ENCODE results near the gene POLR2J3. TPM values are rescaled to one million over a fixed set of nuclear protein-coding genes. Genes with fewer than 3 reads are reported as not detected.
"Not testable (repeated sequence)": the region's sequence is repeated elsewhere in the genome, so short reads cannot be mapped to it uniquely, and the experiment has no call there.

POLR2J3 gene
- total and polyA plus RNA-seq, 12 donors = 2.0 to 221 (median 21.3) TPM

DNA sequence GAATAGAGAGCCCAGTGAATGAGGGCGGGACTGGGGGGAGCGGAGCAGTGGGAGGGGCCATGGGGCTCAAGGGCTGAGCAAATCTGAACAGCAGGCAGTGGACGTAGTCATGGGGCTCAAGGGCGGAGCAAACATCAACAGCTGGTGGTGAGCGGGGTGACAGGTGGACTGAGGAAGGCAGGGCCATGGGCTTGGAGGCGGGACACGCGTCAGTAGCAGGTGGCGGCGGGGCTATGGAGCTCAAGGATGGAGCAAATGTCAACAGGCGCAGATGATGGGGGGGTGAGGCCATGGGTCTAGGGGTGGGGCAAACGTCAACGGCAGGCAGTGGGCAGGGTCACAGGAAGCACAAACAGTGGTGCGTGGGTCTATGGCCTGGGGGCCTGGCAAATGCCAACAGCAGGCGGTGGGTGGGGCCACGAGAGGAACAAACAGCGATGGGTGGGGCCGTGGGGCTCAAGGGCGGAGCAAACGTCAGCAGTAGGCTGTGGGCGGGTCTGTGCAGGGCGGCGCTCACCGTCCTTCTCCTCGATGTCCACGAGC lies 20.2 kb upstream of the POLR2J3 start:
- intact Hi-C loops (cut with DNase I); H3K27me3 ChIP-seq; H3K36me3 ChIP-seq (replicated peaks in 1 of 2); H3K4me3 ChIP-seq; H3K27ac ChIP-seq; H3K4me1 ChIP-seq (replicated peaks in 1 of 2); H3K9me3 ChIP-seq (replicated peaks in 1 of 3): not testable (repeated sequence)
- DNase-seq = peak; percentile 85 to 96 (median 89)
- 14 to 38% (median 21%) methylated on average over 6 to 8 of the region's 26 CpGs for WGBS, 4 donors

DNA sequence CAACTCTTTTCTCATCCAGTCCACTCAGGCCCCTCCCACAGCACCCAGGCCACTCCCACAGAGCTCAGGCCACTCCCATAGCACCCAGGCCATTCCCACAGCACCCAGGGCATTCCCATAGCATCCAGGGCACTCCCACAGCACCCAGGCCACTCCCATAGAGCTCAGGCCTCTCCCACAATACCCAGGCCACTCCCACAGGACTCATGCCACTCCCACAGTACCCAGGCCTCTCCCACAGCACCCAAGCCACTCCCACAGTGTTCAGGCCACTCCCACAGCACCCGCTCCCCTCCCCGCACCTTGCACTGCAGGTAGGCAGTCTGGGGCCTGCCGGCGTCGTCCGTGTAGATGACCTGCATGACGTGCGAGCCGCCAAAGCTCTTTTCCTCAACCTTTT lies 17.5 kb upstream of the POLR2J3 start:
- H3K4me1 ChIP-seq (replicated peaks in 1 of 2); intact Hi-C loops (cut with DNase I); H3K27me3 ChIP-seq; DNase-seq; H3K4me3 ChIP-seq; H3K9me3 ChIP-seq (replicated peaks in 1 of 3); H3K27ac ChIP-seq; H3K36me3 ChIP-seq (replicated peaks in 1 of 2): not testable (repeated sequence)
- WGBS, 4 donors = no CpG with 5 or more reads among the region's 9 CpGs

DNA sequence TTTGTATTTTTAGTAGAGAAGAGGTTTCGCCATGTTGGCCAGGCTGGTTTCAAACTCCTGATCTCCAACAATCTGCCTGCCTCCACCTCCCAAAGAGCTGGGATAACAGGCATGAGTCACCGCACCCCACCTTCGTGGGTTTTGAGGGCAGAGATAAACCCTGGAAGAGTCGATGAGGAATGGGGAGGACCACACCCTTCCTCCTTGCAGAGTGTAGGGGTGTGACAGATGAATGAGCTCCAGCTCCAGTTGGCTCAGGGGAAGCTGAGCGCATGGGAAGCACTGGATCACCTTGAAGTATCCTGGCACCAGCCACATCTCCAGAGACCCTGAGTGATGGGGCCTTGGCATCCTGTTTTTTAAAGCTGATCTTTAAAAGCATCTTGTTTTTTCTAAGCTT lies 11.1 kb upstream of the POLR2J3 start:
- H3K36me3 ChIP-seq (replicated peaks in 1 of 2); H3K27ac ChIP-seq; H3K9me3 ChIP-seq (replicated peaks in 1 of 3); H3K4me1 ChIP-seq (replicated peaks in 1 of 2); H3K4me3 ChIP-seq; H3K27me3 ChIP-seq; intact Hi-C loops (cut with DNase I); DNase-seq: not testable (repeated sequence)
- WGBS, 4 donors = no CpG with 5 or more reads among the region's 5 CpGs

DNA sequence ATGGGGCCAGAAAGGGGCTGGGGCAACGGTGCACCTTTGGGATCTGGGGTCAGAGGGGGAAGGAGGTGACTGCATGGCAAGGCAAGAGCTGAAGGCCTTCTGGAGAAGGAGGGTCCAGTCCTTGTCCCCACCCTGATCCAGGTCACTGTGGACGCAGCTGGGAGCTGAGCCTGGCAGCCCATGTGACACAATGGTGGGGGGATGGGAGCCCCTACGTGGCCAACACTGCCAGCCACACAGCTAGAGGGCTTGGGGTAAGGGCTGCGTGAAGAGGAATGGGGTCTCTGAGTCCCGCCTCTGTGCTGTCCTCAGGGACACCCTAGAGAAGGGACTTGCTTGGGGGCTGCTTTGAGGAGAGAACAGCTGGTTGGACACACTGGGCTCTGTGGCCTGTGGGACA lies 9.3 kb upstream of the POLR2J3 start:
- intact Hi-C loops (cut with DNase I); H3K4me3 ChIP-seq; H3K9me3 ChIP-seq (replicated peaks in 1 of 3); H3K27me3 ChIP-seq; H3K36me3 ChIP-seq (replicated peaks in 1 of 2); H3K27ac ChIP-seq; H3K4me1 ChIP-seq (replicated peaks in 1 of 2); DNase-seq: not testable (repeated sequence)
- no CpG with 5 or more reads among the region's 5 CpGs for WGBS, 4 donors

DNA sequence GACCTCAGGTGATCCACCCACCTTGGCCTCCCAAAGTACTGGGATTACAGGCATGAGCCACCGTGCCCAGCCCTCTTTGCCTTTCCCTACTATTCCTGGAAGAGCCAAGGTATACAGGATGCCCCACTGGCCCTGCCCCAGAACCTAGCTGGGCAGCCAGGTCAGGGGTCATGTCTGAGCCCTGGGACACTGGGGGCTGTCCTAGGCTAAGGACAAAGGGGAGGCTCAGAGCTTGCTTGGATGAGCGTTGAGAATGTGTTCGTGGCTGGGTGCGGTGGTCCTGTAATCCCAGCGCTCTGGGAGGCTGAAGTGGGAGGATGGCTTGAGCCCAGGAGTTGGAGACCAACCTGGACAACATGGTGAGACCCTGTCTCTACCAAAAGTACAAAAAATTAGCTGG lies 6.1 kb upstream of the POLR2J3 start:
- H3K36me3 ChIP-seq (replicated peaks in 1 of 2); H3K4me1 ChIP-seq (replicated peaks in 1 of 2); H3K27ac ChIP-seq; intact Hi-C loops (cut with DNase I); H3K9me3 ChIP-seq (replicated peaks in 1 of 3); H3K4me3 ChIP-seq; H3K27me3 ChIP-seq: not testable (repeated sequence)
- peak in 1 of 7 donors; percentile 13 for DNase-seq
- WGBS, 4 donors = 71 to 89% (median 81%) methylated on average over 1 to 5 of the region's 5 CpGs

DNA sequence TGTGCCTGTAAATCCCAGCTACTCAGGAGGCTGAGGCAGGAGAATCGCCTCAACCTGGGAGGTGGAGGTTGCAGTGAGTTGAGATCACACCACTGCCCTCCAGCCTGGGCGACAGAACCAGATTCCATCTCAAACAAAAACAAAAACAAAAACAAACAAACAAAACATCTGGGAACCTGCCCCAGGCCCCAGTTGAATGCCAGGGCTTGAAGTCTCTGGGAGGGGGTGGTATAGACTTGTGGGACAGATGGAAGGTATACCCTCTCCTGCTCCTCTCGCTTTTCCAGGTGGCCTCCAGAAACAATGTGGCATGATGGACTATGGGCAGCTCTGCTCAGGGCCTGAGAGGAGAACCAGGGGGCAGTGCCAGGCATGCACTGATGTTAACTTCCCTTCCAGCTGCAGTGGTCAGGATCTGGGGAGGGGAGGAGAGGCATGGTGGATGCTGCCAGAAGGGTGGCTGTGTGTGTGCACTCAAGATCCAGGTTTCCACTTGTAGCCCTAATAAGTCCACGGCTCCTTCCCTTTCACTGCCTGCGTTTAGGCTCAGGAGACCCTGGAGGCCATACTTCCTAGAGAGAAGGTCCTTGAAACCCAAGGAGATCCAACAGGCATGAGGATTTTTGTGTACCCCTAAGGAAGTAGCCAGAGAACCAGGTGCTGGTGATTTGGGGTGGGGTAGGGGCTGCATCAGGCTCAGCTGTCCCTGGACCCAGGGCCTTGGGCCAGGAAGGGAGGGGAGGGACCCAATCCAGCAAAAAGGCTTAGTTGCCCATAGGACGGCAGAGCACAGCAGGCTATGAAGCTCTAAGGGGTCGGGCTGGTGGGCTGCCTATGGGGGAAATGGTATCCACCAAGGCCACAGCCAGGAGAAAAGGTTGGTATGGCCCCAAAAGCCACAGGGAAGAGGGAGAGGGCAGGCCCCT lies 5.2 kb upstream of the POLR2J3 start:
- 79 to 92% (median 83%) methylated on average over 2 to 6 of the region's 7 CpGs for WGBS, 4 donors
- H3K27me3 ChIP-seq; H3K9me3 ChIP-seq (replicated peaks in 1 of 3); H3K4me1 ChIP-seq (replicated peaks in 1 of 2); intact Hi-C loops (cut with DNase I); H3K36me3 ChIP-seq (replicated peaks in 1 of 2); H3K4me3 ChIP-seq; H3K27ac ChIP-seq: not testable (repeated sequence)
- peak in 1 of 7 donors; percentile 34 for DNase-seq

DNA sequence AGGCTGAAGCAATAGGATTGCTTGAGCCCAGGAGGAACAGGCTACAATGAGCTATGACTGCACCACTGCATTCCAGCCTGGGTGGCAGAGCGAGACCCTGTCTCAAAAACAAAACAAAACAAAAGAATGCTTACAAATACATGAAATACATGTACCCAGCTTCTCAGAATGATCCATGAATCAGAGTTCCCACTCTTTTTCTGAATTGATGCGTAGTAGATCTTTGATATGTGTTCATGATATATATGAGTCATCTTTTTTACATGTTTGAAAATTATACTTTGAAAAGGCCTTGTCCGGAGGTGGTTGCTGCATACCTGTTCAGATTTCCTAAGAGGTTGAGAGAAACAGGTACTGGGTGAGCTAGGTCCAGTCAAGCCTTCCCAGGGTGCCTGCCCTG lies 4.0 kb upstream of the POLR2J3 start:
- DNase-seq; H3K27ac ChIP-seq; H3K9me3 ChIP-seq (replicated peaks in 1 of 3); H3K4me1 ChIP-seq (replicated peaks in 1 of 2); H3K27me3 ChIP-seq; H3K4me3 ChIP-seq; H3K36me3 ChIP-seq (replicated peaks in 1 of 2); intact Hi-C loops (cut with DNase I): not testable (repeated sequence)
- no CpG with 5 or more reads among the region's 3 CpGs for WGBS, 4 donors

DNA sequence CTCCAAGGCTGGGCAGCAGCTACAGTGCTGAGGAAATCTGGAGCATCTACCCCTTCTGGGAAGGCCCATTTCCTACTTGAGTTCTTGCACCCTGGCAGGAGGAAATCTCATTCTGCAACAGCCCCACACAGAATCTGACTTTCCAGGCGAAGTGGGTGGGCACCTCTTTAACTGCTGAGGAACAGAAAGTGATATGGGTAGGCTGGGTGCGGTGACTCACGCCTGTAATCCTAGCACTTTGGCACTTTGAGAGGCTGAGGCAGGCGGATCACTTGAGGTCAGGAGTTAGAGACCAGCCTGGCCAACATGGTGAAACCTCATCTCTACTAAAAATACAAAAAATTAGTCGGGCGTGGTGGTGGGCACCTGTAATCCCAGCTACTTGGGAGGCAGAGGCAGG lies 2.2 kb upstream of the POLR2J3 start:
- no CpG with 5 or more reads among the region's 6 CpGs for WGBS, 4 donors
- H3K9me3 ChIP-seq (replicated peaks in 1 of 3); H3K4me3 ChIP-seq; DNase-seq; H3K27ac ChIP-seq; H3K27me3 ChIP-seq; H3K36me3 ChIP-seq (replicated peaks in 1 of 2); intact Hi-C loops (cut with DNase I); H3K4me1 ChIP-seq (replicated peaks in 1 of 2): not testable (repeated sequence)

DNA sequence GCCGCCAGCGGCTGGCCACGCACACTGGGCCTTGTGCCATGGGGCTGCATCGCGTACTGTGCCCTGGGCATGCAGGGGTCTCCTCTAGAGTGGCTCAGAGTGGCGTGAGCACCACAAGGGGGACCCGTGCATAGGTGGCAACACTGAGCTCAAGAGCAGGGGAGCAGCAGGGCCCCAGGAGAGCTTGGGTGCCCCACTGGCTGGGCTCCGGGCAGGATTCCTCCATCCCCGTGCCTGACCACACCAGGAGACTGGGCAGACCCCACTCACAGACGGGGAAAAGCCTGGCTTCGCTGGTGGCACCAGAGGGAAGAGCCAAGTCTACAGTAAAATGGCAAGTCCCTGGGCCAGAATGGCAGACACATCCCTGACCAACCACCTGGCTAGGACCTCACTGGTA lies 3.8 kb downstream of the POLR2J3 start:
- DNase-seq; H3K4me1 ChIP-seq (replicated peaks in 1 of 2); H3K27me3 ChIP-seq; H3K9me3 ChIP-seq (replicated peaks in 1 of 3); intact Hi-C loops (cut with DNase I); H3K36me3 ChIP-seq (replicated peaks in 1 of 2); H3K27ac ChIP-seq; H3K4me3 ChIP-seq: not testable (repeated sequence)
- 96 to 97% methylated on average over 3 of the region's 11 CpGs; no CpG with 5 or more reads in 2 of the 4 donors for WGBS, 4 donors

DNA sequence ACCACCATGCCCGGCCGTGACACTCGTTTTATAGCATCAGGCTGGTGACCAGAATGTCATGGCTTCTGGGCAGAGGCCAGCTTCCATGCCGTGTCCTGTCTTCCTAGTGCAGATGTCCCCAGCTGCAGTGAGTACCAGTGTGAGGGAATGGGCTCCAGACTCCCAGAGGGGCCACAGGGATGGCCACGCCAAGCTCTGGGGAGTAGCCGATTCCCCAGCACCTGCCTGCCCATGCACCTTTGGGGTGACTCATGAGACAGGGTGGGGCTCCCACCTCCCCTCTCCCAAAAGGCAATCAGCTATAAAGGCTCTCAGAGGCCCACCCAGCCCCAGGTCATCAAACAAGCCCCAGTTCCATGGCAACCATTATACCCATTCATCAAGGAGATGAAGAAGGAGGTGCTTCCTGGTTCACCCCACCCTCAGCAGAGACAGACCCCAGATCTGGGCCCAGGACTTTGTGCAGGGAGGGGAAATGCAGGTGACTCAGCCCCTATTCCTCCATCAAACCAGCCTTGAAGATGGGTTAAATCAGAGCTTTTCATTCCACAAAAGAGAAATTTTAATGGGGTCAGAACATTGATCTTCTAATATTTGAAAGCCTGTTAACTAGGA lies 21.5 kb downstream of the POLR2J3 start, which contains the start of gene SPDYE2:
Gene SPDYE2, plus strand, starts transcription at position 419 of the 615 bp plus-strand sequence. CDS start 2,030 bp downstream, outside the sequence.
- H3K4me3 ChIP-seq; H3K27me3 ChIP-seq; H3K4me1 ChIP-seq (replicated peaks in 1 of 2); intact Hi-C loops (cut with DNase I); H3K27ac ChIP-seq; H3K36me3 ChIP-seq (replicated peaks in 1 of 2); H3K9me3 ChIP-seq (replicated peaks in 1 of 3); DNase-seq: not testable (repeated sequence)
- WGBS, 4 donors = no CpG with 5 or more reads among the region's 6 CpGs

DNA sequence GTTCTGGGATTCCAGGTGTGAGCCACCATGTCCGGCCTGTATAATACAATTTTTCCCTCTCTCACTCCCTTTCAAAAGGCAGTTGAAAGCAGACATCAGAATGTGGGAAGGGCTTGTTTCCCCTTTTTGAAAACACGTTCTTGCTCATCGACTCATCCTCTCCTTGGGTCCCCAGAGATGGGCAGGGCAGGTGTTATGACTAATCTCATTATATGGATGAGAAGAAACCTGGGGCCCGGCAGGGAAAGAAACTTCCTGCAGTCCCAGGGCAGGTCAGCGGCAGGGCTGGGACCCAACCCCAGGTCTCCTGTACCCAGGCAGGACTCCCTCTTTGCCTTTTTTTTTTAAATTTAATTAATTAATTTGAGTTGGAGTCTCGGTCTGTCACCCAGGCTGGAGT lies 26.0 kb downstream of the POLR2J3 start:
- H3K36me3 ChIP-seq (replicated peaks in 1 of 2); H3K27me3 ChIP-seq; H3K4me1 ChIP-seq (replicated peaks in 1 of 2); intact Hi-C loops (cut with DNase I); H3K27ac ChIP-seq; H3K4me3 ChIP-seq; H3K9me3 ChIP-seq (replicated peaks in 1 of 3); DNase-seq: not testable (repeated sequence)
- 50 to 100% (median 100%) methylated on average over 1 of the region's 6 CpGs; no CpG with 5 or more reads in 1 of the 4 donors for WGBS, 4 donors

Data from adrenal gland (tissue), 12 donors.